Measurements from ENCODE around the gene DLGAP1.

DNA sequence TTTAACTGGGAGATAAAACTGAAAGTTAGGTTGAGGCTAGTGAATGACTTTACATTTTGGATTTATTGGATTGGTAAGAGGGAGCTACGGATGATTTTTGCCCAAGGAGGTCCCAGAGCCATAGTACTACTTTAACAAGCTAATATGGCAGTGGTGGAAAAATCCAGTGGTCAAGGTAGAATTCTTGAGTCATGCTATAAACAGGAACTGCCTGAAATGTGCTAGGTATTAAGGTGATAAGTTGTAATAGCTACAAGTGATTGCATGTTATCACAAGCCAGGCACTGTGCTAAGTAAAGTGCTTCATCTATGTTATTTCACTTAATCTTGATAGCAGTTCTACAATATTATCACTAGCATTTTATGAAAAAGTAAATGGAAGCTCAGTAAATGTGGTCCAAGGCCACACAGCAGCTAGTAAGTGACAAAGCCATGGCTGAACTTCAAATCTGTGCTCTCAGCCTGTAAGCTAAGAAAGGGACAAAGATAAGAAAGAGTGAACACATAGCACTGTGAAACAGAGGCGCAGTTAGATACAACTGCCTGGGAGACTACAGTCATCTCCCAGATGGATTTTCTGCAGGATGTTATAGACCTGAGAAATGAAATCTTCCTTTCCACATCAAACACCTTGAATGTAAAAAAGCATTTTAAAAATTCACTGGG lies 535.6 kb downstream of the DLGAP1 start:
- TF ChIP-seq POLR2AphosphoS5 (IDR thresholded peaks at IDR 0.05), result no peak
- TF ChIP-seq CTCF (IDR thresholded peaks at IDR 0.05), result no peak

All from gastroesophageal sphincter (tissue), 3 donors.